ENCODE data around the gene ALDH2.

Gene ALDH2

GRCh38 chr12:111745211-111745610 lies 21.5 kb upstream of the ALDH2 start:
- Histone ChIP-seq H3K36me3 (ENCODE audit: control insufficient read depth in 1 of 2, insufficient read depth in 2 of 2, low read length in 2 of 2) (peaks cover 30 to 48% of the 10 kb centered on the region in 2 donors), H3K27me3 (ENCODE audit: control insufficient read depth in 1 of 2, insufficient read depth in 2 of 2, low read length in 2 of 2) (no peaks in the 10 kb centered on the region), H3K9me3 (ENCODE audit: control insufficient read depth in 1 of 2, low read length in 2 of 2) (no peaks in the 10 kb centered on the region), H3K4me1 (ENCODE audit: control insufficient read depth in 1 of 2, insufficient read depth in 2 of 2, low read length in 2 of 2) (peaks cover 11 to 22% of the 10 kb centered on the region in 2 donors), H3K27ac (ENCODE audit: low read depth, low read length) (no peak overlapping the region), H3K4me3 (ENCODE audit: low read depth in 1 of 2, low read length in 2 of 2) (no peak overlapping the region), H3K9ac (ENCODE audit: low read depth in 1 of 2, low read length in 2 of 2) (no peak overlapping the region)

DNA sequence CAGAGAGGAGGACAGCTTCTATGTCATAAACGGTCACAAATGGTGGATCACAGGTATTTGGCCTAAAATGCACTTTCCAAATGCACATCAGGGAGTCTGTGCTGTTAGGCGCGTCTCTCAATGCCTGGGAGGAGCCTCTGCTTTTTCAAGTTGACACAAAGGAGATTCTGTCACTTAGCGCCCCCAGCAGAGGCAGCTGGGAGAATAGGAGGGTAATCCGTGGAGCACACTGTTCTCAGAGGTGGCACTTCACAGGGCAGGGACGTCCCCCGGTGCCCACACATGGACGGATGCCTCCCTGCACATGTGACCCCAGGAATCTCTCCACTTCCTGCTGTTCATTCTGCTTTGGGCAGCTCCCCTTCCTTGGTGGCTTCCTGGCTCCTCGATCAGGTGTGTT lies 19.4 kb upstream of the ALDH2 start:
- Histone ChIP-seq H3K9me3 (ENCODE audit: control insufficient read depth in 1 of 2, low read length in 2 of 2) (no peaks in the 10 kb centered on the region), H3K27me3 (ENCODE audit: control insufficient read depth in 1 of 2, insufficient read depth in 2 of 2, low read length in 2 of 2) (no peaks in the 10 kb centered on the region), H3K9ac (ENCODE audit: low read depth in 1 of 2, low read length in 2 of 2) (no peak overlapping the region), H3K4me1 (ENCODE audit: control insufficient read depth in 1 of 2, insufficient read depth in 2 of 2, low read length in 2 of 2) (peaks cover 0 to 12% of the 10 kb centered on the region in 2 donors), H3K27ac (ENCODE audit: low read depth, low read length) (no peak overlapping the region), H3K4me3 (ENCODE audit: low read depth in 1 of 2, low read length in 2 of 2) (no peak overlapping the region), H3K36me3 (ENCODE audit: control insufficient read depth in 1 of 2, insufficient read depth in 2 of 2, low read length in 2 of 2) (peaks cover 35 to 57% of the 10 kb centered on the region in 2 donors)

GRCh38 chr12:111748151-111748672 lies 18.5 kb upstream of the ALDH2 start:
- no peak overlapping the region for H3K27ac ChIP-seq (ENCODE audit: low read depth, low read length)
- no peaks in the 10 kb centered on the region for H3K27me3 ChIP-seq (ENCODE audit: control insufficient read depth in 1 of 2, insufficient read depth in 2 of 2, low read length in 2 of 2)
- no peak overlapping the region for H3K4me3 ChIP-seq (ENCODE audit: low read depth in 1 of 2, low read length in 2 of 2)
- H3K9ac ChIP-seq (ENCODE audit: low read depth in 1 of 2, low read length in 2 of 2) = no peak overlapping the region
- peaks cover under 1 to 14% of the 10 kb centered on the region in 2 donors for H3K4me1 ChIP-seq (ENCODE audit: control insufficient read depth in 1 of 2, insufficient read depth in 2 of 2, low read length in 2 of 2)
- no peaks in the 10 kb centered on the region for H3K9me3 ChIP-seq (ENCODE audit: control insufficient read depth in 1 of 2, low read length in 2 of 2)
- H3K36me3 ChIP-seq (ENCODE audit: control insufficient read depth in 1 of 2, insufficient read depth in 2 of 2, low read length in 2 of 2) = peaks cover 36 to 57% of the 10 kb centered on the region in 2 donors

DNA sequence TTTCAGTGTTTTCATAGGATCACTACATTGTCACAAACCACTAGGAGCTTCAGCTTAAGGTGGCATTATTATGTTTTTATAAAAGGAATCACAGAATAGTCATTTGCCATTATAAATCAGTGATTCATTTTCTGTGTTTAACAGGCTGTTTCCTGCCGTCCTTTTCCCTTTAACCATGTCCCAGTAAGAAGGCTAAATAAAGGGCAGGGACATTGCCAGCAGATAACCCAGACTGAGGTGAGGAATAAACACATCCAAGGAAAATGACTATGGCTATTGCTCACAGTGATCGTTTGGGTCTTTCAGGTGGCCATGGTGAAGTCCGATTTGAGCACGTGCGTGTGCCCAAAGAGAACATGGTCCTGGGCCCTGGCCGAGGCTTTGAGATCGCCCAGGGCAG lies 17.9 kb upstream of the ALDH2 start:
- Histone ChIP-seq H3K27me3 (ENCODE audit: control insufficient read depth in 1 of 2, insufficient read depth in 2 of 2, low read length in 2 of 2) (no peaks in the 10 kb centered on the region), H3K9me3 (ENCODE audit: control insufficient read depth in 1 of 2, low read length in 2 of 2) (no peaks in the 10 kb centered on the region), H3K4me3 (ENCODE audit: low read depth in 1 of 2, low read length in 2 of 2) (no peak overlapping the region), H3K27ac (ENCODE audit: low read depth, low read length) (no peak overlapping the region), H3K36me3 (ENCODE audit: control insufficient read depth in 1 of 2, insufficient read depth in 2 of 2, low read length in 2 of 2) (peaks cover 42 to 57% of the 10 kb centered on the region in 2 donors), H3K4me1 (ENCODE audit: control insufficient read depth in 1 of 2, insufficient read depth in 2 of 2, low read length in 2 of 2) (peaks cover 3 to 17% of the 10 kb centered on the region in 2 donors), H3K9ac (ENCODE audit: low read depth in 1 of 2, low read length in 2 of 2) (no peak overlapping the region)

DNA sequence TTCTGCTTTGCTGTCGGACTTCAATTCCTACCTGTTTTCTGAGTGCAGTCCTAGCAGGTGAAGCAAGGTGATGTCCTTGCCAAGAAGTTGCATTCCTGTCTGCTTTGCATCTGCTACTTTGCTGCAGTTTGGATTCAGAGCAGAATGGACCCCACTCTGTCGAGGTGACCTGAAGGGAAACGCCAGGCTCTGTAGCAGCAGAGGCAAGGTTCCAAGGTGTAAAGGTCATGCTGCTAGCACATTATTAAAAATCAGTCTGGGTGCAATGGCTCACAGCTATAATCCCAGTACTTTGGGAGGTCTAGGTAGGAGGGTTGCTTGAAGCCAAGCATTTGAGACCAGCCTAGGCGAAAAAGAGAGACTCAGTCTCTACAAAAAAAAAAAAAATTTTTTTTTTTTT lies 17.3 kb upstream of the ALDH2 start:
- H3K9me3 ChIP-seq (ENCODE audit: control insufficient read depth in 1 of 2, low read length in 2 of 2) = no peaks in the 10 kb centered on the region
- peaks cover 42 to 57% of the 10 kb centered on the region in 2 donors for H3K36me3 ChIP-seq (ENCODE audit: control insufficient read depth in 1 of 2, insufficient read depth in 2 of 2, low read length in 2 of 2)
- peaks cover 3 to 17% of the 10 kb centered on the region in 2 donors for H3K4me1 ChIP-seq (ENCODE audit: control insufficient read depth in 1 of 2, insufficient read depth in 2 of 2, low read length in 2 of 2)
- no peaks in the 10 kb centered on the region for H3K27me3 ChIP-seq (ENCODE audit: control insufficient read depth in 1 of 2, insufficient read depth in 2 of 2, low read length in 2 of 2)
- H3K4me3 ChIP-seq (ENCODE audit: low read depth in 1 of 2, low read length in 2 of 2) = no peak overlapping the region
- no peak overlapping the region for H3K9ac ChIP-seq (ENCODE audit: low read depth in 1 of 2, low read length in 2 of 2)
- H3K27ac ChIP-seq (ENCODE audit: low read depth, low read length) = no peak overlapping the region

- H3K27me3 ChIP-seq (ENCODE audit: control insufficient read depth in 1 of 2, insufficient read depth in 2 of 2, low read length in 2 of 2) = no peaks in the 10 kb centered on the region
- no peak overlapping the region for H3K27ac ChIP-seq (ENCODE audit: low read depth, low read length)
- H3K4me1 ChIP-seq (ENCODE audit: control insufficient read depth in 1 of 2, insufficient read depth in 2 of 2, low read length in 2 of 2) = peaks cover 17 to 22% of the 10 kb centered on the region in 2 donors
- H3K36me3 ChIP-seq (ENCODE audit: control insufficient read depth in 1 of 2, insufficient read depth in 2 of 2, low read length in 2 of 2) = peaks cover 35 to 43% of the 10 kb centered on the region in 2 donors
- H3K9ac ChIP-seq (ENCODE audit: low read depth in 1 of 2, low read length in 2 of 2) = no peak overlapping the region
- no peaks in the 10 kb centered on the region for H3K9me3 ChIP-seq (ENCODE audit: control insufficient read depth in 1 of 2, low read length in 2 of 2)
- H3K4me3 ChIP-seq (ENCODE audit: low read depth in 1 of 2, low read length in 2 of 2) = no peak overlapping the region
These were observed 13.4 kb upstream of the ALDH2 start for GRCh38 chr12:111753144-111753881.

DNA sequence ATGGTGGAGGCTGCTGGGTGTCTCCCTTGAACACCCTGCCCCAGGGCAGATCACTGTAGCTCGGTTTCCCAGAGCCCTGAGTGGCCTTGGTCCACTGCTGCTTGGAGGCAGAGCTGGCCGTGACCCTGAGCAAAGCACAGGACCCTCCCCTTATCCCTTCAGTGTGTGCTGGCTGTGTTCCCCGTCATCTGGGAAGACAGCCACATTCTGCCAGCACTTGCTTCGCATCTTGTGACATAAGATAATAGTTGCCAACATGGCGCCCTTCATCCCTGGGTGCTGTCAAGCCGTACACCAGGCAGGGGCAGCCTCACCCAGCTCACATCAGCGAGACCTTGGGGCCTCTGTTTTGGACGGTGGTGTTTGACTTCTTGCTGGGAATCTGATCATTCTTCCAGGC lies 12.1 kb upstream of the ALDH2 start:
- no peak overlapping the region for H3K27ac ChIP-seq (ENCODE audit: low read depth, low read length)
- H3K9ac ChIP-seq (ENCODE audit: low read depth in 1 of 2, low read length in 2 of 2) = no peak overlapping the region
- no peaks in the 10 kb centered on the region for H3K27me3 ChIP-seq (ENCODE audit: control insufficient read depth in 1 of 2, insufficient read depth in 2 of 2, low read length in 2 of 2)
- H3K36me3 ChIP-seq (ENCODE audit: control insufficient read depth in 1 of 2, insufficient read depth in 2 of 2, low read length in 2 of 2) = peaks cover 29 to 35% of the 10 kb centered on the region in 2 donors
- H3K4me1 ChIP-seq (ENCODE audit: control insufficient read depth in 1 of 2, insufficient read depth in 2 of 2, low read length in 2 of 2) = peaks cover 16 to 20% of the 10 kb centered on the region in 2 donors
- H3K4me3 ChIP-seq (ENCODE audit: low read depth in 1 of 2, low read length in 2 of 2) = no peak overlapping the region
- H3K9me3 ChIP-seq (ENCODE audit: control insufficient read depth in 1 of 2, low read length in 2 of 2) = no peaks in the 10 kb centered on the region

- peaks cover 24 to 26% of the 10 kb centered on the region in 2 donors for H3K36me3 ChIP-seq (ENCODE audit: control insufficient read depth in 1 of 2, insufficient read depth in 2 of 2, low read length in 2 of 2)
- H3K27me3 ChIP-seq (ENCODE audit: control insufficient read depth in 1 of 2, insufficient read depth in 2 of 2, low read length in 2 of 2) = no peaks in the 10 kb centered on the region
- no peak overlapping the region for H3K9ac ChIP-seq (ENCODE audit: low read depth in 1 of 2, low read length in 2 of 2)
- H3K4me1 ChIP-seq (ENCODE audit: control insufficient read depth in 1 of 2, insufficient read depth in 2 of 2, low read length in 2 of 2) = peaks cover 16 to 20% of the 10 kb centered on the region in 2 donors
- no peak overlapping the region for H3K27ac ChIP-seq (ENCODE audit: low read depth, low read length)
- H3K9me3 ChIP-seq (ENCODE audit: control insufficient read depth in 1 of 2, low read length in 2 of 2) = no peaks in the 10 kb centered on the region
- H3K4me3 ChIP-seq (ENCODE audit: low read depth in 1 of 2, low read length in 2 of 2) = no peak overlapping the region
These were observed 10.5 kb upstream of the ALDH2 start for GRCh38 chr12:111756196-111756595.

DNA sequence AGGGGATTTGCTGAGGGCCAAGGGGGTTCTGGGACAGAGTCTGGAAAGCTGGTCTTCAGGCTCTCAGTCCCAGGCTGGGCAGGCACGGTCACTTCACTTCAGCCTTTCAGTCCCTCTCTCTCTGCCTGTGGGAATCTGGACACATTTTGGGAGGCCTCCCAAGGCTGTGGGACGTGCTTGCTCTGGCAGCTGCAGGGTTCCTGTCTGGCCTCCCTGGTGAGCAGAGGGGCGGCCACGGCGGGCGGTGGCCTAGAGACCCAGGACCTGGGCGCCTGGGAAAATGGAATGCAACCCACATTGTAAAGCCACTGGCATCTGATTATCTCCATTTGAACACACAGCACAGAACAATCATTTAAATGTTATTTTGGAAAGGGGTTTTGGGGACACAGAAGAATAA lies 10.1 kb upstream of the ALDH2 start:
- H3K36me3 ChIP-seq (ENCODE audit: control insufficient read depth in 1 of 2, insufficient read depth in 2 of 2, low read length in 2 of 2) = peaks cover 24 to 26% of the 10 kb centered on the region in 2 donors
- no peak overlapping the region for H3K27ac ChIP-seq (ENCODE audit: low read depth, low read length)
- no peak overlapping the region for H3K9ac ChIP-seq (ENCODE audit: low read depth in 1 of 2, low read length in 2 of 2)

DNA sequence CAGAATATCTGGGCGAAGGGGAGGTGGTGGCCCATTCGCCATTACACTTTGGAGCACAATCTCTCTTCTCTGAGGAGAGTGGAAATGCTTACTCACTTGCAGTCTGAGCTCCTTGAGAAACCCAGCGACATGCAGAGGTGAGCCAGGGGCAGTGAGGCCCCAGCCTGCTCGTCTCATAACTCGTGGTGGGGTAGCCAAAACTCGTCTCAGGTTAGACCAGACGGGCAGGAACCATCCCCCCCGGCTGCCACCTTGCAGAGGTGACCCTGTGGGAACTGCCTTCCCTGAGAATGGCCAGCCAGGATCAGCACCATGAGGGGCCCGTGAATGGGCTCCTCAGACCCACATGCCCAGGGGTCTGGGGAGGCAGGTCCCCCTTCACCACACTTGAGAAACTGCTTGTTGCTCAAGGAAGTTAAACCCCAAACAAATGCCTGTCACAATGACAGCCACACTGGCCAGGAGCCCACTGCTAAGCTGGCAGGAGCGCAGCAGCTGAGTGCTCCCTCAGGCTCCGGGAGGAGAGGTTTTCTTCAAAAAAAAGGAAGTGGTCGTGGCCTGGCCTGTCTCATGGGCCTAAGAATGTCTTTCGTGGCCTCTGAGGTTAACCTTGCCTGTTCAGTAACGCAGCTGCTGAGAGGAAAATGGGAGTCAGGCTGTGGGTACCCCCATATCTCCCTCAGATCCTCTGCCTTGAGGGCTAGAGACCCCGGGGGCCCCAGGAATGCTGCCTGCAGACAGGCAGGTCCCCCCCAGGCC lies 9.2 kb upstream of the ALDH2 start:
- H3K27ac ChIP-seq (ENCODE audit: low read depth, low read length) = peak overlapping the region; percentile 25

More for the DNA sequence above, 10.1 kb upstream of the ALDH2 start:
- Histone ChIP-seq H3K9me3 (ENCODE audit: control insufficient read depth in 1 of 2, low read length in 2 of 2) (no peaks in the 10 kb centered on the region), H3K27me3 (ENCODE audit: control insufficient read depth in 1 of 2, insufficient read depth in 2 of 2, low read length in 2 of 2) (no peaks in the 10 kb centered on the region), H3K4me1 (ENCODE audit: control insufficient read depth in 1 of 2, insufficient read depth in 2 of 2, low read length in 2 of 2) (peaks cover 17 to 20% of the 10 kb centered on the region in 2 donors), H3K4me3 (ENCODE audit: low read depth in 1 of 2, low read length in 2 of 2) (no peak overlapping the region)

More for the DNA sequence above, 9.2 kb upstream of the ALDH2 start:
- peaks cover 18 to 20% of the 10 kb centered on the region in 2 donors for H3K4me1 ChIP-seq (ENCODE audit: control insufficient read depth in 1 of 2, insufficient read depth in 2 of 2, low read length in 2 of 2)
- H3K27me3 ChIP-seq (ENCODE audit: control insufficient read depth in 1 of 2, insufficient read depth in 2 of 2, low read length in 2 of 2) = no peaks in the 10 kb centered on the region
- no peaks in the 10 kb centered on the region for H3K9me3 ChIP-seq (ENCODE audit: control insufficient read depth in 1 of 2, low read length in 2 of 2)
- no peak overlapping the region for H3K4me3 ChIP-seq (ENCODE audit: low read depth in 1 of 2, low read length in 2 of 2)
- H3K9ac ChIP-seq (ENCODE audit: low read depth in 1 of 2, low read length in 2 of 2) = no peak overlapping the region
- H3K36me3 ChIP-seq (ENCODE audit: control insufficient read depth in 1 of 2, insufficient read depth in 2 of 2, low read length in 2 of 2) = peaks cover 24 to 26% of the 10 kb centered on the region in 2 donors

Data from duodenal mucosa (tissue), 2 donors.